Hepatocyte (in vitro differentiated cells): ENCODE data around the gene C5orf15. TPM values are rescaled to one million over a fixed set of nuclear protein-coding genes. Genes with fewer than 3 reads are reported as not detected.

Experiments
- DNase-seq: peaks from one replicate; pipeline ENCODE4 v3.0.0-alpha.2; 2016; ENCODE audit warnings: low spot score
- H2AFZ ChIP-seq: fragments of 200-600 bp; sonication (generic); 2 replicates; pipeline ENCODE4 v1.6.0; 2016; ENCODE audit warnings: antibody characterized with exemption, mild to moderate bottlenecking
- H3K27ac ChIP-seq: fragments of 200-600 bp; sonication (generic); 2 replicates; pipeline ENCODE4 v1.5.1; 2016; ENCODE audit warnings: mild to moderate bottlenecking
- H3K27me3 ChIP-seq: fragments of 200-600 bp; sonication (generic); 2 replicates; pipeline ENCODE4 v1.6.1; 2016
- H3K36me3 ChIP-seq: fragments of 200-600 bp; sonication (generic); replicated peaks from 2 replicates; pipeline ENCODE4 v1.5.1; 2016; ENCODE audit warnings: low read depth; ENCODE audit not compliant: insufficient read depth
- H3K4me1 ChIP-seq: fragments of 200-600 bp; sonication (generic); 2 replicates; pipeline ENCODE4 v1.5.1; 2016; ENCODE audit warnings: mild to moderate bottlenecking, moderate library complexity; ENCODE audit not compliant: insufficient read depth
- H3K4me2 ChIP-seq: fragments of 200-600 bp; sonication (generic); 2 replicates; pipeline ENCODE4 v1.6.0; 2016
- H3K4me3 ChIP-seq: fragments of 200-600 bp; sonication (generic); 2 replicates; pipeline ENCODE4 v1.5.1; 2016; ENCODE audit warnings: mild to moderate bottlenecking
- H3K79me2 ChIP-seq: fragments of 200-600 bp; sonication (generic); 2 replicates; pipeline ENCODE4 v1.6.0; 2017; ENCODE audit warnings: mild to moderate bottlenecking
- H3K9me2 ChIP-seq: fragments of 200-600 bp; sonication (generic); replicated peaks from 2 replicates; pipeline ENCODE4 v1.6.0; 2017; ENCODE audit warnings: mild to moderate bottlenecking; ENCODE audit not compliant: insufficient read depth
- H3K9me3 ChIP-seq: fragments of 200-600 bp; sonication (generic); 2 replicates; pipeline ENCODE4 v1.5.1; 2016; ENCODE audit warnings: low read depth, mild to moderate bottlenecking
- H4K20me1 ChIP-seq: fragments of 200-600 bp; sonication (generic); 2 replicates; pipeline ENCODE4 v1.6.0; 2016; ENCODE audit warnings: mild to moderate bottlenecking; ENCODE audit not compliant: insufficient read depth, poor library complexity, severe bottlenecking
- CTCF ChIP-seq: fragments of 200-600 bp; sonication (generic); IDR thresholded peaks from 2 replicates; pipeline ENCODE4 v1.5.1; 2016; ENCODE audit warnings: antibody characterized with exemption, mild to moderate bottlenecking; ENCODE audit not compliant: poor library complexity
- EZH2 ChIP-seq: fragments of 200-600 bp; sonication (generic); IDR thresholded peaks from 2 replicates; pipeline ENCODE4 v1.6.1; 2016; ENCODE audit warnings: antibody characterized with exemption, mild to moderate bottlenecking, borderline replicate concordance
- EZH2phosphoT487 ChIP-seq: fragments of 200-600 bp; sonication (generic); IDR thresholded peaks from one replicate; pipeline ENCODE4 v1.6.1; 2018; ENCODE audit warnings: antibody characterized with exemption, mild to moderate bottlenecking, low read depth, moderate library complexity; ENCODE audit not compliant: unreplicated experiment, severe bottlenecking
- WGBS: methylation state at CpG from one replicate; pipeline ENCODE4 v1.1.6; 2016; ENCODE audit warnings: low lambda C conversion rate; ENCODE audit errors: missing lambda C conversion rate; 5-methylcytosine and 5-hydroxymethylcytosine counted together
- polyA plus RNA-seq: library from polyadenylated mRNA; unstranded; fragments of >200 nt; fragmentation: Nextera tagmentation; extraction: Ambion mirVana; gene quantifications from 2 replicates; pipeline ENCODE4 v1.2.1, GENCODE V29; 2016
- total RNA-seq: library from RNA; depleted of rRNA; stranded (reverse); fragments of >200 nt; gene quantifications from 2 replicates; pipeline ENCODE4 v1.2.3, GENCODE V29; 2014

Gene C5orf15
- total and polyA plus RNA-seq, 2 experiments from 2014 or later, result 76.6 to 124 TPM

GRCh38 chr5:133916914-133917313 is 51.5 kb downstream of the C5orf15 start:
- Histone ChIP-seq H3K4me3 (no peak overlapping the region), H3K4me1 (no peaks in the 10 kb centered on the region), H3K27ac (no peak overlapping the region), H4K20me1 (no peaks in the 10 kb centered on the region), H3K27me3 (no peaks in the 10 kb centered on the region), H3K9me2 (no peaks in the 10 kb centered on the region), H3K79me2 (no peaks in the 10 kb centered on the region), H3K9me3 (no peaks in the 10 kb centered on the region), H3K36me3 (no peaks in the 10 kb centered on the region), H3K4me2 (no peak overlapping the region), H2AFZ (no peak overlapping the region)
- 90% methylated on average over 6 of the region's 6 CpGs for whole genome bisulfite sequencing
- TF ChIP-seq EZH2, result no peak
- no peak for TF ChIP-seq EZH2phosphoT487
- no peak for TF ChIP-seq CTCF
- no peak for DNase-seq

- 81% methylated on average over 1 of the region's 1 CpG for WGBS
- no peak overlapping the region for H3K27ac ChIP-seq
- no peak overlapping the region for H3K4me2 ChIP-seq
- no peaks in the 10 kb centered on the region for H3K27me3 ChIP-seq
- no peaks in the 10 kb centered on the region for H3K4me1 ChIP-seq
- no peaks in the 10 kb centered on the region for H3K9me2 ChIP-seq
- no peaks in the 10 kb centered on the region for H4K20me1 ChIP-seq
- TF ChIP-seq EZH2phosphoT487 (no peak), EZH2 (no peak), CTCF (no peak)
- H3K9me3 ChIP-seq, result no peaks in the 10 kb centered on the region
- no peak for DNase-seq
- no peaks in the 10 kb centered on the region for H3K79me2 ChIP-seq
- no peak overlapping the region for H2AFZ ChIP-seq
- no peak overlapping the region for H3K4me3 ChIP-seq
- no peaks in the 10 kb centered on the region for H3K36me3 ChIP-seq
Observed at GRCh38 chr5:133916479-133916878, 51.9 kb downstream of the C5orf15 start.

- no peak overlapping the region for H3K4me3 ChIP-seq
- H3K27me3 ChIP-seq, result no peaks in the 10 kb centered on the region
- H3K9me2 ChIP-seq, result no peaks in the 10 kb centered on the region
- no peak for TF ChIP-seq EZH2phosphoT487
- no peak for TF ChIP-seq CTCF
- H4K20me1 ChIP-seq, result no peaks in the 10 kb centered on the region
- WGBS, result 92% methylated on average over 3 of the region's 3 CpGs
- no peak overlapping the region for H3K4me2 ChIP-seq
- H3K79me2 ChIP-seq, result no peaks in the 10 kb centered on the region
- no peak overlapping the region for H2AFZ ChIP-seq
- no peaks in the 10 kb centered on the region for H3K4me1 ChIP-seq
- no peak overlapping the region for H3K27ac ChIP-seq
- H3K9me3 ChIP-seq, result no peaks in the 10 kb centered on the region
- no peaks in the 10 kb centered on the region for H3K36me3 ChIP-seq
- DNase-seq, result no peak
Observed at GRCh38 chr5:133914434-133914833, 54.0 kb downstream of the C5orf15 start.

GRCh38 chr5:133913413-133914155 is 54.8 kb downstream of the C5orf15 start:
- H3K9me3 ChIP-seq, result no peaks in the 10 kb centered on the region
- H3K27ac ChIP-seq, result no peak overlapping the region
- H3K27me3 ChIP-seq, result no peaks in the 10 kb centered on the region
- no peaks in the 10 kb centered on the region for H3K36me3 ChIP-seq
- no peak overlapping the region for H3K4me3 ChIP-seq
- no peak overlapping the region for H3K4me2 ChIP-seq
- H3K9me2 ChIP-seq, result no peaks in the 10 kb centered on the region
- 82% methylated on average over 8 of the region's 8 CpGs for WGBS
- DNase-seq, result no peak
- H3K4me1 ChIP-seq, result no peaks in the 10 kb centered on the region
- no peaks in the 10 kb centered on the region for H3K79me2 ChIP-seq
- TF ChIP-seq EZH2phosphoT487 (no peak), CTCF (no peak), EZH2 (no peak)
- no peaks in the 10 kb centered on the region for H4K20me1 ChIP-seq
- H2AFZ ChIP-seq, result no peak overlapping the region
